Breast epithelium (tissue), 4 donors: Measurements from ENCODE around the gene RPL37. TPM values are rescaled to one million over a fixed set of nuclear protein-coding genes. Genes with fewer than 3 reads are reported as not detected.
"Not testable (repeated sequence)": the region's sequence is repeated elsewhere in the genome, so short reads cannot be mapped to it uniquely, and the experiment has no call there.

Experiments used
- DNase-seq, 2 donors: peaks; one replicate each; pipeline ENCODE4 v3.0.0-alpha.2; 2019; ENCODE audit warnings: low spot score in 2 of 2
- H3K27ac ChIP-seq, 2 donors: fragments of 200-600 bp; sonication (generic) in 1 of 2; one replicate each; pipeline ENCODE4 v1.5.1; 2016 to 2019; ENCODE audit warnings: mild to moderate bottlenecking in 1 of 2
- H3K27me3 ChIP-seq, 2 donors: fragments of 200-600 bp; sonication (generic) in 1 of 2; one replicate each; pipeline versions ENCODE4 v1.5.1 to v1.6.0; 2017 to 2019; ENCODE audit warnings: control low read depth in 1 of 2, mild to moderate bottlenecking in 1 of 2
- H3K36me3 ChIP-seq: fragments of 200-600 bp; one replicate; pipeline ENCODE4 v1.5.1; 2019
- H3K4me1 ChIP-seq, 2 donors: fragments of 200-600 bp; sonication (generic); one replicate each; pipeline ENCODE4 v1.5.1; 2016 to 2019; ENCODE audit warnings: control low read depth in 1 of 2
- H3K4me3 ChIP-seq, 3 donors: fragments of 200-600 bp; sonication (generic); 1 replicate in 2 of 3; 2 replicates in 1 of 3; pipeline ENCODE4 v1.5.1; 2016 to 2019; ENCODE audit warnings: mild to moderate bottlenecking in 3 of 3, moderate library complexity in 2 of 3
- H3K9me3 ChIP-seq, 2 donors: fragments of 200-600 bp; sonication (generic) in 1 of 2; one replicate each; pipeline ENCODE4 v1.5.1; 2016 to 2019; ENCODE audit warnings: control low read depth in 1 of 2
- CTCF ChIP-seq, 3 donors: fragments of 450-650 bp; IDR thresholded peaks; one replicate each; pipeline ENCODE4 v1.5.1; 2016 to 2017; ENCODE audit warnings: antibody characterized with exemption in 3 of 3, mild to moderate bottlenecking in 3 of 3, moderate library complexity in 3 of 3
- POLR2A ChIP-seq: fragments of 450-650 bp; IDR thresholded peaks from one replicate; pipeline ENCODE4 v1.6.1; 2016; ENCODE audit warnings: antibody characterized with exemption, mild to moderate bottlenecking, moderate library complexity
- POLR2AphosphoS5 ChIP-seq, 3 donors: sonication (generic); formaldehyde crosslinking; IDR thresholded peaks; one replicate each; pipeline ENCODE4 v1.6.1; 2017; ENCODE audit warnings: antibody characterized with exemption in 3 of 3
- intact Hi-C: fragments of 100-400 bp; cut with DNase I; formaldehyde crosslinking; loops from one replicate; pipeline ENCODE4 v1.15.1; 2023; ENCODE audit warnings: low total_unique reads
- total RNA-seq, 3 donors: library from RNA; depleted of rRNA; stranded (reverse); fragments of >200 nt; gene quantifications; one replicate each; pipeline ENCODE4 v1.1.0, GENCODE V29; 2016

Gene RPL37
- total RNA-seq, 3 donors from 2014 or later, result 165 to 341 (median 206) TPM

DNA sequence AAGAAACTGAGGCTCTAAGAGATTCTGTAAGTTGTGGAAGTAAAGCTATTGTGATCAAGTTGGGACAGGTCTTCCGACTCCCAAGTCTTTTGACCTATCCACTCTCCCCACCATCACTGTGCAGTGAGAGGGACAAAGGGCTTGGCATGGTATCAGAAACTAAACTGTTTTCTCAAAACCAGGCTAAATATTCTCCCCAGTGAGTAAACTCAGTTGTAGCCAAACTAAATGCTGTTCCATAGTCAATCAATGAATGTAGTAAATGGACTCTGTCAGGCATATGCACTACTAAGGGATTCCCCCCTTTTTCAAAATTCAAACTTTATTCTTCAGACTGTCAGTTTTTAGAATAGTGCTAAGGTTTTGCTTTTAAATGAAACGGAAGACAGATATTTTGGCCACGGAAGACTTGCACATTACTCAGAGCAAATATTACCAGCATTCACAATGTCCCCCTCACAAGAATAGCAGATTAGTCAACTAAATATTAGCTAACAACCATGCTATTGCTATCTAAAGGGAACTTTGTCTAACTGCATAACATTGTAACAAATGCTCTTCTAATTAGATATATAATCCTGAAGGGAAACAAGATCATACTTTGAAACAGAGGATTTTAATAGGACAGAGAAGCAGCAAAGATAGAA, 44.0 kb downstream of the RPL37 start:
- peaks cover 0 to 5% of the 10 kb centered on the region in 2 donors for H3K4me1 ChIP-seq
- no peak overlapping the region for H3K27ac ChIP-seq
- H3K9me3 ChIP-seq, result peaks cover 0 to 6% of the 10 kb centered on the region in 2 donors
- TF ChIP-seq POLR2AphosphoS5 (IDR thresholded peaks at IDR 0.05) (no peak), CTCF (IDR thresholded peaks at IDR 0.05) (no peak), POLR2A (no peak)
- no peak for DNase-seq
- no peaks in the 10 kb centered on the region for H3K36me3 ChIP-seq
- intact Hi-C loops, result no loop called here
- H3K27me3 ChIP-seq, result no peaks in the 10 kb centered on the region
- no peak overlapping the region for H3K4me3 ChIP-seq

DNA sequence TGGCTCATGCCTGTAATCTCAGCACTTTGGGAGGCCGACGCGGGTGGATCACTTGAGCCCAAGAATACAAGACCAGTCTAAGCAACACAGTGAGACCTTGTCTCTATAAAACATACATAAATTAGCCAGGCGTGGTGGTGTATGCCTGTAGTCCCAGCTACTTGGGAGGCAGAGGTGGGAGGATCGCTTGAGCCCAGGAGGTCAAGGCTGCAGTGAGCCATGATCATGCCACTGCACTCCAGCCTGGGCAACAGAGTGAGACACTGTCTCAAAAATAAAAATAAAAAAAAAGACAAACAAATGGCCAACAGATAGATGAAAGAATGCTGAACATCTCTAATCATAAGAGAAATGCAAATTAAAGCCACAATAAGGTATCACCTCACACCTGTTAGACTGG, 46.1 kb downstream of the RPL37 start:
- intact Hi-C loops, result not testable (repeated sequence)

GRCh38 chr5:40787986-40788385, 47.0 kb downstream of the RPL37 start:
- no peak for DNase-seq
- Histone ChIP-seq H3K4me1 (no peaks in the 10 kb centered on the region), H3K4me3 (no peak overlapping the region), H3K27me3 (no peaks in the 10 kb centered on the region), H3K36me3 (no peaks in the 10 kb centered on the region), H3K27ac (no peak overlapping the region), H3K9me3 (peaks cover 0 to 6% of the 10 kb centered on the region in 2 donors)
- intact Hi-C loops, result no loop called here
- TF ChIP-seq POLR2AphosphoS5 (IDR thresholded peaks at IDR 0.05) (no peak), POLR2A (no peak), CTCF (IDR thresholded peaks at IDR 0.05) (no peak)

More for the DNA sequence above, 46.1 kb downstream of the RPL37 start:
- not testable (repeated sequence) for H3K27ac ChIP-seq, H3K4me3 ChIP-seq, H3K36me3 ChIP-seq, H3K27me3 ChIP-seq, H3K4me1 ChIP-seq, DNase-seq, H3K9me3 ChIP-seq

- DNase-seq, H3K4me3 ChIP-seq, H3K27ac ChIP-seq, H3K36me3 ChIP-seq, H3K4me1 ChIP-seq, intact Hi-C loops, H3K27me3 ChIP-seq, H3K9me3 ChIP-seq: not testable (repeated sequence)
Observed at GRCh38 chr5:40786664-40787063, 48.4 kb downstream of the RPL37 start.

GRCh38 chr5:40784916-40785315, 50.1 kb downstream of the RPL37 start:
- no peaks in the 10 kb centered on the region for H3K27me3 ChIP-seq
- DNase-seq, result no peak
- peaks cover 0 to 6% of the 10 kb centered on the region in 2 donors for H3K9me3 ChIP-seq
- intact Hi-C loops, result no loop called here
- no peaks in the 10 kb centered on the region for H3K36me3 ChIP-seq
- H3K4me3 ChIP-seq, result no peak overlapping the region
- TF ChIP-seq POLR2AphosphoS5 (IDR thresholded peaks at IDR 0.05), result no peak
- H3K27ac ChIP-seq, result no peak overlapping the region
- peaks cover 0 to 4% of the 10 kb centered on the region in 2 donors for H3K4me1 ChIP-seq

DNA sequence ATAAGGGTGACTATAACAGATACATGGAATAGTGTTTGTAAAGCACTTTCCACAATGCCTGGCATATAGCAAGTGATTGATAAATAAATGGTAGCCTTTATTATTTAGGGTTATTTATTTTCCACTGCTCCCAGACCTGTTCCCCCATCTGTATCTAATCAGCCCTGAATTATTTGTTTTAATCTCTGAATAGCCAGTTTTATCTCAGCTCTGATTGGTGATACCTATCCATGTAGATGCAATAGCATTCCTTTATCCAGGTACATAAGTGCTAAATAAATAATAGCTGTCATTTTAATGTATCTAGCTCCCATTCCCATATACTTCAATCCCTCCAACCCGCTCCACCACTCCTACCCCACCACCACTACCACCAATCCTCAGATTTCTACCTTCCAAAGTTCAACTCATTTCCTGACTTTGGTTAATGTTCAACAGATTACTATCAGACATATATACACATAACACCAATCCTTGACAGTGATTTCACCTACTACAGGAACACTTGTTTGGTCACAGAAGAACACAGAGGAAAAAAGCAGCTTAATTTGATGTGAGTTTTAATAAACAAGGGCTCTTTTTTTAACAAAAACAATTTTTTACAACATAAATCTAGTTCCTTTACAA, 50.9 kb downstream of the RPL37 start:
- no peak for TF ChIP-seq POLR2A
- TF ChIP-seq POLR2AphosphoS5 (IDR thresholded peaks at IDR 0.05), result no peak
- TF ChIP-seq CTCF (IDR thresholded peaks at IDR 0.05), result no peak

More for the DNA sequence above, 50.9 kb downstream of the RPL37 start:
- intact Hi-C loops, result no loop called here
- Histone ChIP-seq H3K9me3 (peaks cover 0 to 6% of the 10 kb centered on the region in 2 donors), H3K27ac (no peak overlapping the region), H3K4me1 (peaks cover 0 to 4% of the 10 kb centered on the region in 2 donors), H3K27me3 (no peaks in the 10 kb centered on the region), H3K36me3 (no peaks in the 10 kb centered on the region), H3K4me3 (no peak overlapping the region)
- no peak for DNase-seq
